HCT116 (cell line): ENCODE data around the gene MRPL30. TPM values are rescaled to one million over a fixed set of nuclear protein-coding genes. Genes with fewer than 3 reads are reported as not detected.

Experiments
- ATAC-seq: fragments of 200-7000 bp; cut with Tn5 transposase; 2 replicates; pipeline ENCODE4 v1.9.1; 2020; ENCODE audit warnings: mild to moderate bottlenecking, moderate library complexity
- BruUV-seq: library from RNA; stranded (reverse); fragments of 400-500 nt; replicated peaks from 2 replicates; lab custom pipeline; 2021; lab: Mats Ljungman, UMichigan
- CTCF ChIA-PET: fragments of 300-600 bp; sonication (Branson Sonifier 250); formaldehyde crosslinking; loops from one replicate; lab custom pipeline; 2021; ENCODE audit warnings: antibody characterized with exemption; lab: Charles Lee
- POLR2A ChIA-PET: fragments of 300-600, 350-600 bp; sonication (Branson Sonifier 250); formaldehyde crosslinking; loops from one replicate; lab custom pipeline; 2021; ENCODE audit warnings: antibody characterized with exemption; lab: Charles Lee
- RAD21 ChIA-PET, 2 experiments: fragments of 300-600 bp; sonication (Branson Sonifier 250); formaldehyde crosslinking; loops; one replicate each; lab custom pipeline; 2023; ENCODE audit warnings: low total read pairs in 2 of 2; ENCODE audit not compliant: uncharacterized antibody in 2 of 2, unreplicated experiment in 2 of 2, low non-redundant PET in 1 of 2; lab: Charles Lee
- DNase-seq: peaks from one replicate; pipeline ENCODE4 v3.0.0-alpha.2; 2010; ENCODE audit warnings: low read depth, low spot score
- H2AFZ ChIP-seq: fragments of 200-600 bp; shearing (Covaris generic), sonication (generic); 2 replicates; pipeline ENCODE4 v1.6.1; 2017; ENCODE audit warnings: low read depth, mixed run types, mixed read lengths, antibody characterized with exemption, low read length; ENCODE audit not compliant: poor library complexity, severe bottlenecking
- H3K27ac ChIP-seq: 2 replicates; pipeline ENCODE4 v1.5.1; 2012; ENCODE audit warnings: low read depth, low read length
- H3K27me3 ChIP-seq: fragments of 200-600 bp; sonication (generic); 2 replicates; pipeline ENCODE4 v1.6.1; 2016; ENCODE audit warnings: mixed run types, low read length, mixed read lengths; ENCODE audit not compliant: insufficient read depth
- H3K36me3 ChIP-seq, 2 experiments: fragments of 200-500 bp in 1 of 2; fragments of 200-600 bp in 1 of 2; sonication (Bioruptor generic) in 1 of 2; sonication (generic) in 1 of 2; 2 replicates each; pipeline versions ENCODE4 v1.5.1 to v1.6.1; 2014 to 2016; ENCODE audit warnings: low read length in 2 of 2, inconsistent platforms in 1 of 2, mixed read lengths in 1 of 2, mixed run types in 1 of 2; ENCODE audit not compliant: insufficient read depth in 2 of 2, control insufficient read depth in 1 of 2
- H3K4me1 ChIP-seq, 2 experiments: fragments of 200-600 bp in 1 of 2; sonication (generic) in 1 of 2; 2 replicates each; pipeline versions ENCODE4 v1.5.1 to v1.6.1; 2012 to 2017; ENCODE audit warnings: low read length in 2 of 2, inconsistent platforms in 1 of 2, mild to moderate bottlenecking in 1 of 2, mixed read lengths in 1 of 2, mixed run types in 1 of 2, moderate library complexity in 1 of 2; ENCODE audit not compliant: insufficient read depth in 2 of 2, control insufficient read depth in 1 of 2
- H3K4me2 ChIP-seq: fragments of 200-600 bp; sonication (generic); 2 replicates; pipeline ENCODE4 v1.6.1; 2017; ENCODE audit warnings: mixed run types, low read length, mixed read lengths
- H3K4me3 ChIP-seq, 2 experiments: fragments of 200-600 bp in 1 of 2; sonication (generic) in 1 of 2; replicated peaks in 1 of 2; 2 replicates each; pipeline ENCODE4 v1.5.1; 2011 to 2016; ENCODE audit warnings: low read length in 2 of 2, control low read depth in 1 of 2, low read depth in 1 of 2, mild to moderate bottlenecking in 1 of 2, mixed read lengths in 1 of 2, mixed run types in 1 of 2
- H3K79me2 ChIP-seq: fragments of 200-600 bp; sonication (generic); 2 replicates; pipeline ENCODE4 v1.6.1; 2017; ENCODE audit warnings: mild to moderate bottlenecking, mixed run types, low read length, moderate library complexity, mixed read lengths; ENCODE audit not compliant: insufficient read depth
- H3K9ac ChIP-seq: fragments of 200-600 bp; sonication (generic); 2 replicates; pipeline ENCODE4 v1.6.1; 2016; ENCODE audit warnings: low read length, mixed read lengths
- H3K9me2 ChIP-seq: fragments of 200-600 bp; sonication (generic), shearing (Covaris generic); 2 replicates; pipeline ENCODE4 v1.6.1; 2017; ENCODE audit warnings: mixed run types, mild to moderate bottlenecking, moderate library complexity; ENCODE audit not compliant: insufficient read depth
- H3K9me3 ChIP-seq, 2 experiments: fragments of 200-500 bp in 1 of 2; fragments of 200-600 bp in 1 of 2; sonication (Bioruptor generic) in 1 of 2; sonication (generic) in 1 of 2; 2 replicates each; pipeline ENCODE4 v1.6.1; 2014 to 2017; ENCODE audit warnings: low read length in 2 of 2, mixed read lengths in 2 of 2, inconsistent platforms in 1 of 2, low read depth in 1 of 2, mild to moderate bottlenecking in 1 of 2, mixed run types in 1 of 2, moderate library complexity in 1 of 2; ENCODE audit not compliant: control insufficient read depth in 1 of 2, insufficient read depth in 1 of 2
- H4K20me1 ChIP-seq: fragments of 200-600 bp; sonication (generic), shearing (Covaris generic); 2 replicates; pipeline ENCODE4 v1.6.1; 2017; ENCODE audit warnings: mixed run types, mild to moderate bottlenecking, moderate library complexity; ENCODE audit not compliant: insufficient read depth
- CBX3 ChIP-seq: IDR thresholded peaks from 2 replicates; pipeline ENCODE4 v1.6.1; 2012; ENCODE audit warnings: low read depth
- CTCF ChIP-seq, 3 experiments: fragments of 200-600 bp in 1 of 3; sonication (generic) in 1 of 3; IDR thresholded peaks in 2 of 3; conservative IDR thresholded peaks in 1 of 3; 2 replicates each; pipeline ENCODE4 v1.5.1; 2012 to 2017; ENCODE audit warnings: low read depth in 2 of 3, low read length in 2 of 3, antibody characterized with exemption in 1 of 3, borderline replicate concordance in 1 of 3, control low read depth in 1 of 3, mild to moderate bottlenecking in 1 of 3, mixed read lengths in 1 of 3, mixed run types in 1 of 3, moderate library complexity in 1 of 3; ENCODE audit not compliant: insufficient read depth in 1 of 3
- RAD21 ChIP-seq: IDR thresholded peaks from 2 replicates; pipeline ENCODE4 v1.6.1; 2012; ENCODE audit warnings: low read depth, mild to moderate bottlenecking
- TCF7L2 ChIP-seq: IDR thresholded peaks from 2 replicates; pipeline ENCODE4 v1.7.0; 2011; ENCODE audit warnings: borderline replicate concordance, inconsistent platforms; ENCODE audit not compliant: insufficient read depth, insufficient read length; ENCODE audit errors: extremely low read depth
- YY1 ChIP-seq: IDR thresholded peaks from 2 replicates; pipeline ENCODE4 v1.6.1; 2011; ENCODE audit warnings: low read length, low read depth, moderate library complexity, mild to moderate bottlenecking; ENCODE audit not compliant: insufficient replicate concordance; ENCODE audit errors: extremely low read depth
- intact Hi-C: fragments of 100-400 bp; cut with micrococcal nuclease; formaldehyde crosslinking; loops from 2 replicates; pipeline ENCODE4 v1.10.0; 2022
- total RNA-seq: library from RNA; stranded (reverse); gene quantifications from one replicate; pipeline ENCODE4 v1.2.1, GENCODE V29; 2021; ENCODE audit not compliant: unreplicated experiment

Gene MRPL30
- total RNA-seq, 1 experiment from 2014 or later, result 38.1 TPM

GRCh38 chr2:99201959-99202678 is 21.1 kb downstream of the MRPL30 start:
- POLR2A ChIA-PET, result no interaction called here
- H3K9ac ChIP-seq, result no peak overlapping the region
- intact Hi-C loops, result no loop called here
- no peak overlapping the region for H3K4me3 ChIP-seq
- H3K9me3 ChIP-seq, result no peaks in the 10 kb centered on the region
- CTCF ChIA-PET, result no interaction called here
- RAD21 ChIA-PET, result no interaction called here
- TF ChIP-seq CTCF (IDR thresholded peaks at IDR 0.05 in 2 of 3, conservative IDR thresholded peaks at IDR 0.05 in 1 of 3; ENCODE audit: borderline replicate concordance in 1 of 3, insufficient read depth in 1 of 3, low read depth in 2 of 3, low read length in 2 of 3) (peak in 2 of 3 experiments; percentile 15 to 29; a peak in 3 of 6 replicates), YY1 (no peak)
- H3K27me3 ChIP-seq, result no peaks in the 10 kb centered on the region
- peaks cover 0 to 4% of the 10 kb centered on the region in 2 experiments; a peak in 2 of 4 replicates for H3K36me3 ChIP-seq
- no peaks in the 10 kb centered on the region for H3K9me2 ChIP-seq
- ATAC-seq (peak; percentile 54; the same call in 1 of the 2 replicates), DNase-seq (no peak)
- no peak overlapping the region for H2AFZ ChIP-seq
- no peaks in the 10 kb centered on the region for H4K20me1 ChIP-seq
- H3K79me2 ChIP-seq, result no peaks in the 10 kb centered on the region
- no peak overlapping the region for H3K27ac ChIP-seq
- H3K4me2 ChIP-seq, result no peak overlapping the region
- BruUV-seq, result no TSS peak
- no peaks in the 10 kb centered on the region for H3K4me1 ChIP-seq

- DNase-seq (no peak), ATAC-seq (no peak)
- H3K9me3 ChIP-seq, result no peaks in the 10 kb centered on the region
- no peaks in the 10 kb centered on the region for H3K9me2 ChIP-seq
- no peak overlapping the region for H3K4me3 ChIP-seq
- H3K79me2 ChIP-seq, result no peaks in the 10 kb centered on the region
- H3K9ac ChIP-seq, result no peak overlapping the region
- H2AFZ ChIP-seq, result no peak overlapping the region
- CTCF ChIA-PET, result no interaction called here
- RAD21 ChIA-PET, result no interaction called here
- intact Hi-C loops, result no loop called here
- TF ChIP-seq CBX3, result no peak
- TF ChIP-seq TCF7L2, result peak; percentile 35
- TF ChIP-seq RAD21, result no peak
- no peak overlapping the region for H3K4me2 ChIP-seq
- H3K4me1 ChIP-seq, result no peaks in the 10 kb centered on the region
- no TSS peak for BruUV-seq
- H4K20me1 ChIP-seq, result no peaks in the 10 kb centered on the region
- POLR2A ChIA-PET, result no interaction called here
- no peak overlapping the region for H3K27ac ChIP-seq
- no peaks in the 10 kb centered on the region for H3K27me3 ChIP-seq
- H3K36me3 ChIP-seq, result no peaks in the 10 kb centered on the region; a peak in 1 of 4 replicates
These were observed 24.5 kb downstream of the MRPL30 start for GRCh38 chr2:99205491-99205890.
